ENCODE data around the gene GPRC5C. TPM values are rescaled to one million over a fixed set of nuclear protein-coding genes. Genes with fewer than 3 reads are reported as not detected.

GPRC5C gene
- total RNA-seq: 3.8 TPM

GRCh38 chr17:74431568-74432423 is at the start of gene GPRC5C:
Gene GPRC5C, plus strand, starts transcription at chr17:74432088. Its CDS starts 7,689 bp downstream, at chr17:74439777.
- peak in 2 of 3 donors; percentile 51 to 57 for DNase-seq (ENCODE audit: low read depth in 2 of 3, low spot score in 2 of 3)

- no peak for DNase-seq (ENCODE audit: low read depth in 2 of 3, low spot score in 2 of 3)
Observed at GRCh38 chr17:74383141-74383540, 48.7 kb upstream of the GPRC5C start.

GRCh38 chr17:74385201-74385600 is 46.7 kb upstream of the GPRC5C start:
- no peak for DNase-seq (ENCODE audit: low read depth in 2 of 3, low spot score in 2 of 3)

- DNase-seq (ENCODE audit: low read depth in 2 of 3, low spot score in 2 of 3): peak in 1 of 3 donors; percentile 41
Observed at GRCh38 chr17:74386386-74386785, 45.5 kb upstream of the GPRC5C start.

GRCh38 chr17:74387365-74388218 is 44.3 kb upstream of the GPRC5C start:
- no peak for DNase-seq (ENCODE audit: low read depth in 2 of 3, low spot score in 2 of 3)

GRCh38 chr17:74389084-74389753 is 42.7 kb upstream of the GPRC5C start:
- DNase-seq (ENCODE audit: low read depth in 2 of 3, low spot score in 2 of 3): no peak

- DNase-seq (ENCODE audit: low read depth in 2 of 3, low spot score in 2 of 3): no peak
Observed at GRCh38 chr17:74389937-74390679, 41.8 kb upstream of the GPRC5C start.

- no peak for DNase-seq (ENCODE audit: low read depth in 2 of 3, low spot score in 2 of 3)
Observed at GRCh38 chr17:74390680-74391653, 40.9 kb upstream of the GPRC5C start.

- DNase-seq (ENCODE audit: low read depth in 2 of 3, low spot score in 2 of 3): peak in 1 of 3 donors; percentile 19
Observed at GRCh38 chr17:74391771-74392170, 40.1 kb upstream of the GPRC5C start.

GRCh38 chr17:74392848-74393247 is 39.0 kb upstream of the GPRC5C start:
- no peak for DNase-seq (ENCODE audit: low read depth in 2 of 3, low spot score in 2 of 3)

GRCh38 chr17:74393346-74393942 is 38.4 kb upstream of the GPRC5C start:
- DNase-seq (ENCODE audit: low read depth in 2 of 3, low spot score in 2 of 3): no peak

- no peak for DNase-seq (ENCODE audit: low read depth in 2 of 3, low spot score in 2 of 3)
Observed at GRCh38 chr17:74394275-74394950, 37.5 kb upstream of the GPRC5C start.

- DNase-seq (ENCODE audit: low read depth in 2 of 3, low spot score in 2 of 3): no peak
Observed at GRCh38 chr17:74394977-74395376, 36.9 kb upstream of the GPRC5C start.

GRCh38 chr17:74396567-74396966 is 35.3 kb upstream of the GPRC5C start:
- no peak for DNase-seq (ENCODE audit: low read depth in 2 of 3, low spot score in 2 of 3)

- no peak for DNase-seq (ENCODE audit: low read depth in 2 of 3, low spot score in 2 of 3)
Observed at GRCh38 chr17:74402048-74402447, 29.8 kb upstream of the GPRC5C start.

GRCh38 chr17:74403512-74404137 is 28.3 kb upstream of the GPRC5C start:
- no peak for DNase-seq (ENCODE audit: low read depth in 2 of 3, low spot score in 2 of 3)

- no peak for DNase-seq (ENCODE audit: low read depth in 2 of 3, low spot score in 2 of 3)
Observed at GRCh38 chr17:74404218-74404617, 27.7 kb upstream of the GPRC5C start.

GRCh38 chr17:74404789-74405188 is 27.1 kb upstream of the GPRC5C start:
- DNase-seq (ENCODE audit: low read depth in 2 of 3, low spot score in 2 of 3): no peak

All from hematopoietic multipotent progenitor cell (in vitro differentiated cells).